Right atrium auricular region (tissue), 2 donors: ENCODE measurements around the gene BTBD16. TPM values are rescaled to one million over a fixed set of nuclear protein-coding genes. Genes with fewer than 3 reads are reported as not detected.

ENCODE experiments used
- DNase-seq: peaks from one replicate; pipeline ENCODE4 v3.0.0-alpha.2; 2019; ENCODE audit warnings: low spot score
- H3K27ac ChIP-seq, 2 donors: fragments of 200-600 bp; sonication (generic); 1 replicate in 1 of 2; 2 replicates in 1 of 2; pipeline ENCODE4 v1.5.1; 2016 to 2019
- H3K27me3 ChIP-seq, 2 donors: fragments of 200-600 bp; sonication (generic); one replicate each; pipeline versions ENCODE4 v1.5.1 to v1.6.0; 2017 to 2019
- H3K36me3 ChIP-seq: fragments of 200-600 bp; sonication (generic); one replicate; pipeline ENCODE4 v1.5.1; 2016
- H3K4me1 ChIP-seq, 2 donors: fragments of 200-600 bp; sonication (generic); one replicate each; pipeline versions ENCODE4 v1.5.1 to v1.6.0; 2017 to 2019
- H3K4me3 ChIP-seq, 2 donors: fragments of 200-600 bp; sonication (generic); 1 replicate in 1 of 2; 2 replicates in 1 of 2; pipeline ENCODE4 v1.5.1; 2017 to 2019; ENCODE audit warnings: mild to moderate bottlenecking in 1 of 2, moderate library complexity in 1 of 2
- H3K9me3 ChIP-seq, 2 donors: fragments of 200-600 bp; sonication (generic); one replicate each; pipeline ENCODE4 v1.5.1; 2019
- total RNA-seq, 2 donors: library from RNA; depleted of rRNA; stranded (reverse); fragments of >200 nt; gene quantifications; one replicate each; pipeline ENCODE4 v1.1.0, GENCODE V29; 2016
- TF ChIP-seq, protein P1 (sequence below), 2 donors: fragments of 200-600 bp; sonication (generic); IDR thresholded peaks; one replicate each; pipeline ENCODE4 v1.5.1; 2019; ENCODE audit warnings: antibody characterized with exemption in 2 of 2

Gene BTBD16
- total RNA-seq, 2 donors from 2014 or later = not detected

DNA sequence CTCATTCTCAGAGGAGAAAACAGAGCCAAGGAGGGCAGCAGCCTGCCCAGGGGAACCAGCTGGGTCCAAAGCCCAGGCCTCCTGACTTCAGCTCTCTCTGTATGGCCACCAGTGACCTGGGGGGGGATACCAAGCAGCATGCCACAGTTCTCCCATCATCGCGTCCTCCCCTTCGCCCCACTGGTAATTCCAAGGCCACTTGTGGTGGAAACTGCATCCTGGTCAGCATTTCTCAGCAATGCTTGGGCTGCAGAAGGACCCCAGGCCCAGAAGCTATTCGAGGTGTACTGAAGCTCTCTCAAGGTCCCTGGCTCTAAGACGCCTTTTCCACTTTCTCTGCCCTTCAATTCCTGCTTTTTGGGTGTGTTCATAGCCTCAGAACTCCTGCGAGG is 27.1 kb downstream of the BTBD16 start:
- Histone ChIP-seq H3K27me3 (no peaks in the 10 kb centered on the region), H3K4me1 (peaks cover 0 to 5% of the 10 kb centered on the region in 2 donors), H3K27ac (no peak overlapping the region), H3K36me3 (no peaks in the 10 kb centered on the region), H3K4me3 (no peak overlapping the region), H3K9me3 (no peaks in the 10 kb centered on the region)
- TF ChIP-seq, protein P1, sequence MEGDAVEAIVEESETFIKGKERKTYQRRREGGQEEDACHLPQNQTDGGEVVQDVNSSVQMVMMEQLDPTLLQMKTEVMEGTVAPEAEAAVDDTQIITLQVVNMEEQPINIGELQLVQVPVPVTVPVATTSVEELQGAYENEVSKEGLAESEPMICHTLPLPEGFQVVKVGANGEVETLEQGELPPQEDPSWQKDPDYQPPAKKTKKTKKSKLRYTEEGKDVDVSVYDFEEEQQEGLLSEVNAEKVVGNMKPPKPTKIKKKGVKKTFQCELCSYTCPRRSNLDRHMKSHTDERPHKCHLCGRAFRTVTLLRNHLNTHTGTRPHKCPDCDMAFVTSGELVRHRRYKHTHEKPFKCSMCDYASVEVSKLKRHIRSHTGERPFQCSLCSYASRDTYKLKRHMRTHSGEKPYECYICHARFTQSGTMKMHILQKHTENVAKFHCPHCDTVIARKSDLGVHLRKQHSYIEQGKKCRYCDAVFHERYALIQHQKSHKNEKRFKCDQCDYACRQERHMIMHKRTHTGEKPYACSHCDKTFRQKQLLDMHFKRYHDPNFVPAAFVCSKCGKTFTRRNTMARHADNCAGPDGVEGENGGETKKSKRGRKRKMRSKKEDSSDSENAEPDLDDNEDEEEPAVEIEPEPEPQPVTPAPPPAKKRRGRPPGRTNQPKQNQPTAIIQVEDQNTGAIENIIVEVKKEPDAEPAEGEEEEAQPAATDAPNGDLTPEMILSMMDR (IDR thresholded peaks at IDR 0.05) = no peak
- DNase-seq = peak; percentile 32

DNA sequence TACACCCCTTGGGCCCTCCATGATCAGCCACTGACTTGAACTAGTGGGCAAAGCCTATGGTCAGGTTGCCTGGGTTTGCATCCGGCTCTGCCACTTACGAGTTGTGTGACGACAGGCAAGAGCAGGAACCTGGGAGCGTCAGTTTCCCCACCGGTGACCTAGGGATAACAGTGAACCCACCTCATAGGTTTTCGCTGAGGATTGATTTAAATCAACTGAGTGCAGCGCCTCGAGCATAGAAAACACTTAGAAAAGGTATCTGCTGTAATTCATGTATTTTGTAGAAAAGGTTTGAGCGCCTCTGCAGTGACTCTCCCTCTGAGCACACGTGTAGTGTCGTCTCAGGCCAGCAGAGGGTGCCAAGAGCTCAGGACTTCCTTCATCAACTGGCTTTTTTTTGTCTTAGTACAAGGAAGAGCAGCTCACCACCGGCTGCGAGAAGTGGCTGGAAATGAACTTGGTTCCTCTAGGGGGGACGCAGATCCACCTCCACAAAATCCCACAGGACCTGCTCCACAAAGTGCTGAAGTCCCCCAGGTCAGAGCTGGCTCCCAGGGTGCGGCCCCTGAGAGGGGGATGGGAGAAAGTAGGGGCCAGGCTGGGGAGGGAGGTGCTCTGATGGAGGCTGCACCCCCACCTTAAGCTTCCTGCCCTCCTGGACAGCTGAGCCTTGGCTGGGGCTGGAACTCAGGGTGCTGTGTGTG is 27.7 kb downstream of the BTBD16 start:
- peaks cover 0 to 5% of the 10 kb centered on the region in 2 donors for H3K4me1 ChIP-seq
- H3K4me3 ChIP-seq = peak overlapping the region in 1 of 2 donors; percentile 22
- H3K9me3 ChIP-seq = no peaks in the 10 kb centered on the region
- DNase-seq = peak; percentile 75
- no peak overlapping the region for H3K27ac ChIP-seq
- H3K36me3 ChIP-seq = no peaks in the 10 kb centered on the region
- TF ChIP-seq, protein P1 (IDR thresholded peaks at IDR 0.05) = peak; percentile 83 to 95
- H3K27me3 ChIP-seq = no peaks in the 10 kb centered on the region

DNA sequence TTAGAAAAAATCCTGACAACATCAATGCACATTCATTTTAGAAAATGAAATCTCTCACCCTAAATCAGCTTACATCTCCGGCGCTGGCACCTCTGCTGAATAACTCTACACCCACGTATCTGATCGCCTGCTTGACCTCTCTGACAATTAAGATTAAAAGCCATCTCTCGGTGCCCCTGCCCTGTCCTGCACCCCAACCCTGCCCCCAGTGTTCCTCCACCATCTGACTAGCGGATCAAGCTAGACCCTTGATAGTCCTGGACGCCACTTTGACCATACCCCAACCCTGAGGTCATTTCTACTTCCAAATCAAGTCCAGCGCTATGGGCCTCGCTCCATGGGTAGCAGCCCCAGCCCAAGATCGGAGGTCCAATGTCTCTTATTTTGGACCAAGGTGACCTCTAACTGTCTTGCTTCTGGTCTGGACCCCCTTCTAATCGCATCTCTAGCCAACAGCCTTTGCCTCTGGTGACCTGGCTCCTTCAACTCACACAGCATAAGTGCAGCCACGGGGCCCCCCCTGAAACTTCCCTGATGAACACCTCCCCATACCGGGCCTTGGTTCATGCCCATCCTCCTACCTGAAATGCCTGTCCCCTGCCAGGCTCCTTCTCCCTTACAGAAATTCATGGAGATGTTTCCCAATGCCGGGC is 28.5 kb downstream of the BTBD16 start:
- Histone ChIP-seq H3K9me3 (no peaks in the 10 kb centered on the region), H3K4me1 (peaks cover 0 to 5% of the 10 kb centered on the region in 2 donors), H3K36me3 (no peaks in the 10 kb centered on the region), H3K4me3 (no peak overlapping the region), H3K27me3 (no peaks in the 10 kb centered on the region), H3K27ac (no peak overlapping the region)
- DNase-seq = peak; percentile 55
- TF ChIP-seq, protein P1 (IDR thresholded peaks at IDR 0.05) = no peak

DNA sequence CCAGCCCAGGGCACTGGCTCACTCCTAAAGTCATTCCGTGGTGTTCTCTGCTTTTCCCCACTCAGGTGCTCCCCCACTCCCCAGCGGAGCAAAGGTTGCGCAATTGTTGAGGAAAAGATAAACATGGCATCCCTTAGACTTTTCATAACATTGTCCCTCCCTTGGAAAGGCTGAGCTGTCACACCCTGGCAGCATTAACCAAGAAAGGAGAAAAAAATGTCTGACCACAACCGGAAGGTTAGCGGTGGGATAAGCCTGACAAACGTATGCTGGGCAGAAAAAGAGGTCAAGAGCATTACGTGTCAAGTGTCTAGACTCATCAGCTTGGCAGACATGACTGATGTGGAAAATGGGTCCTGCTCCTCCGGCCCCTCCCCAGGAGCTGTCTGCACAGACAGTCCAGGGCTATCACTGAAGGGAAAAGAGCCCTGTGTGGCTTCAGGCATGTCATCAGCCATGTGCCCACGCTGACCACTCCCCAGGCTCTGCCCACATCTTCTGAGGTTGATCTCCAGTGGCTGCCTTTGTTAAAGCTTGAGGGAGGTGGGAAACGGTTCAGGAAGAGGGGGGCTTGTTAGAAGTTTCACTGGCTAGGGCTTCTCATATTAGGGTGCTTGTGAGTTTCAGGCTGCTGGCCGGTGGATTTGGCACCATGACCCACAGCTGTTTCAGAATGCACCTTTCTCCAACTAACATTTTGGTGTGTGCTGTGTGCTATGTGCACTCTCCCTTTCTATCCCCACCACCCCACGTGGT is 30.1 kb downstream of the BTBD16 start:
- Histone ChIP-seq H3K9me3 (no peaks in the 10 kb centered on the region), H3K4me1 (peaks cover 0 to 5% of the 10 kb centered on the region in 2 donors), H3K27ac (peak overlapping the region in 1 of 2 donors; percentile 25), H3K4me3 (no peak overlapping the region), H3K36me3 (no peaks in the 10 kb centered on the region), H3K27me3 (no peaks in the 10 kb centered on the region)
- TF ChIP-seq, protein P1 (IDR thresholded peaks at IDR 0.05) = no peak
- DNase-seq = peak; percentile 60

DNA sequence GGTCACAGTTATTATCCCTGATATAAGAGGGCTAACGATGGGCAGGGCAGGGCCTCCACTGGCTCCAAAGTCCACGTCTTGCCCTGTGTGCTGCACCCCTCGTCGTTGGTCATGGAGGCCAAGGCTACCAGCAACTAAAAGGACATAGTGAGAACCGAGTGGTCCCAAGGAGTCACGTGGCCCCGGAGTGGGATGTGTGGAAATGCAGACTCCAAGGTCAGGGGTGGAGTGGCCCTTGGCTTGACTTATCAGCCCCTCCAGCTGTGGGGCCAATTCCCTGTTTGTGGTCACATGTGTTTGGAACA is 30.7 kb downstream of the BTBD16 start:
- TF ChIP-seq, protein P1 (IDR thresholded peaks at IDR 0.05) = no peak
- peaks cover 0 to 5% of the 10 kb centered on the region in 2 donors for H3K4me1 ChIP-seq
- H3K27me3 ChIP-seq = no peaks in the 10 kb centered on the region
- H3K9me3 ChIP-seq = no peaks in the 10 kb centered on the region
- no peak overlapping the region for H3K4me3 ChIP-seq
- no peaks in the 10 kb centered on the region for H3K36me3 ChIP-seq
- H3K27ac ChIP-seq = no peak overlapping the region
- peak; percentile 57 for DNase-seq
